Mesenchymal stem cell (in vitro differentiated cells and primary cell): ENCODE results near the gene SMIM45.

ENCODE experiments used
- DNase-seq: peaks from one replicate; pipeline ENCODE4 v3.0.0-alpha.2; 2013
- H2AFZ ChIP-seq: one replicate; pipeline ENCODE4 v1.6.1; 2013; ENCODE audit warnings: low read depth, mild to moderate bottlenecking, control low read depth, inconsistent platforms, low read length, moderate library complexity
- H2AK5ac ChIP-seq: 2 replicates; pipeline ENCODE4 v1.6.1; 2013; ENCODE audit warnings: low read length, moderate library complexity, mild to moderate bottlenecking, inconsistent platforms; ENCODE audit not compliant: severe bottlenecking
- H2BK120ac ChIP-seq: one replicate; pipeline ENCODE4 v1.6.1; 2013; ENCODE audit warnings: low read depth, mild to moderate bottlenecking, inconsistent platforms, low read length, moderate library complexity
- H2BK12ac ChIP-seq, 2 experiments: one replicate each; pipeline ENCODE4 v1.6.1; 2013; ENCODE audit warnings: inconsistent platforms in 2 of 2, low read length in 2 of 2, mild to moderate bottlenecking in 2 of 2, moderate library complexity in 2 of 2, control low read depth in 1 of 2
- H2BK15ac ChIP-seq: one replicate; pipeline ENCODE4 v1.6.1; 2013; ENCODE audit warnings: mild to moderate bottlenecking, low read depth, inconsistent platforms; ENCODE audit not compliant: poor library complexity, severe bottlenecking
- H2BK5ac ChIP-seq: 2 replicates; pipeline ENCODE4 v1.6.1; 2013; ENCODE audit warnings: low read depth, mild to moderate bottlenecking, low read length, control low read depth, inconsistent platforms; ENCODE audit not compliant: poor library complexity, severe bottlenecking
- H3K14ac ChIP-seq, 2 experiments: one replicate each; pipeline ENCODE4 v1.6.1; 2013; ENCODE audit warnings: inconsistent platforms in 2 of 2, low read length in 2 of 2, control low read depth in 1 of 2, mild to moderate bottlenecking in 1 of 2, moderate library complexity in 1 of 2
- H3K18ac ChIP-seq, 2 experiments: one replicate each; pipeline ENCODE4 v1.6.1; 2013; ENCODE audit warnings: inconsistent platforms in 2 of 2, low read length in 2 of 2, control low read depth in 1 of 2, low read depth in 1 of 2, mild to moderate bottlenecking in 1 of 2
- H3K23ac ChIP-seq, 2 experiments: one replicate each; pipeline ENCODE4 v1.6.1; 2013; ENCODE audit warnings: inconsistent platforms in 2 of 2, low read length in 2 of 2, mild to moderate bottlenecking in 2 of 2, moderate library complexity in 2 of 2, control low read depth in 1 of 2
- H3K27ac ChIP-seq: 2 replicates; pipeline ENCODE4 v1.5.1; 2013; ENCODE audit warnings: mild to moderate bottlenecking, moderate library complexity, low read length, control low read depth, inconsistent platforms; ENCODE audit not compliant: poor library complexity, severe bottlenecking
- H3K27me3 ChIP-seq, 2 experiments: 2 replicates each; pipeline versions ENCODE4 v1.6.1 to v1.7.0; 2013; ENCODE audit warnings: low read length in 2 of 2, mild to moderate bottlenecking in 2 of 2, moderate library complexity in 2 of 2, control low read depth in 1 of 2, inconsistent platforms in 1 of 2; ENCODE audit not compliant: control insufficient read depth in 1 of 2, insufficient read depth in 1 of 2
- H3K36me3 ChIP-seq, 2 experiments: 2 replicates each; pipeline versions ENCODE4 v1.6.1 to v1.7.0; 2013; ENCODE audit warnings: low read length in 2 of 2, control low read depth in 1 of 2, inconsistent platforms in 1 of 2, low read depth in 1 of 2, mild to moderate bottlenecking in 1 of 2; ENCODE audit not compliant: insufficient read depth in 2 of 2, control insufficient read depth in 1 of 2
- H3K4ac ChIP-seq, 2 experiments: one replicate each; pipeline ENCODE4 v1.6.1; 2013; ENCODE audit warnings: inconsistent platforms in 2 of 2, low read length in 2 of 2, mild to moderate bottlenecking in 2 of 2, moderate library complexity in 2 of 2, control low read depth in 1 of 2, low read depth in 1 of 2
- H3K4me1 ChIP-seq: 2 replicates; pipeline ENCODE4 v1.6.1; 2013; ENCODE audit warnings: low read depth, low read length, control low read depth; ENCODE audit not compliant: control insufficient read depth, insufficient read depth
- H3K4me2 ChIP-seq: 2 replicates; pipeline ENCODE4 v1.6.1; 2013; ENCODE audit warnings: low read length, mild to moderate bottlenecking, inconsistent platforms; ENCODE audit not compliant: poor library complexity, severe bottlenecking
- H3K4me3 ChIP-seq, 2 experiments: 2 replicates each; pipeline versions ENCODE4 v1.5.1 to v1.7.0; 2013; ENCODE audit warnings: low read length in 2 of 2, mild to moderate bottlenecking in 2 of 2, control low read depth in 1 of 2, low read depth in 1 of 2; ENCODE audit not compliant: insufficient read depth in 1 of 2
- H3K79me1 ChIP-seq: replicated peaks from 2 replicates; pipeline ENCODE4 v1.6.1; 2013; ENCODE audit warnings: mild to moderate bottlenecking, control low read depth, low read length, inconsistent platforms; ENCODE audit not compliant: poor library complexity, severe bottlenecking
- H3K9ac ChIP-seq: 2 replicates; pipeline ENCODE4 v1.7.0; 2013; ENCODE audit warnings: mild to moderate bottlenecking, low read length, moderate library complexity
- H3K9me3 ChIP-seq: 2 replicates; pipeline ENCODE4 v1.7.0; 2013; ENCODE audit warnings: mild to moderate bottlenecking, low read length; ENCODE audit not compliant: control insufficient read depth
- H4K8ac ChIP-seq: one replicate; pipeline ENCODE4 v1.6.1; 2013; ENCODE audit warnings: inconsistent platforms, mild to moderate bottlenecking, low read length, moderate library complexity
- H4K91ac ChIP-seq: one replicate; pipeline ENCODE4 v1.6.1; 2013; ENCODE audit warnings: mild to moderate bottlenecking, low read length, inconsistent platforms
- WGBS: methylation state at CpG from one replicate; pipeline ENCODE4 v1.1.7; 2013; ENCODE audit warnings: mixed read lengths; 5-methylcytosine and 5-hydroxymethylcytosine counted together

The SMIM45 gene

GRCh38 chr22:41908411-41909309 lies 43.3 kb upstream of the SMIM45 start:
- no peak overlapping the region for H3K14ac ChIP-seq
- H3K4me1 ChIP-seq, result peaks cover 32% of the 10 kb centered on the region
- no peak overlapping the region for H4K8ac ChIP-seq
- no peak overlapping the region for H3K4me2 ChIP-seq
- H3K36me3 ChIP-seq, result peaks cover 37 to 45% of the 10 kb centered on the region in 2 experiments
- H2BK5ac ChIP-seq, result no peak overlapping the region
- H3K27ac ChIP-seq, result no peak overlapping the region
- H2AFZ ChIP-seq, result no peak overlapping the region
- H3K9ac ChIP-seq, result no peak overlapping the region
- peaks cover 2% of the 10 kb centered on the region for H3K79me1 ChIP-seq
- no peak overlapping the region for H2BK120ac ChIP-seq
- peak overlapping the region; percentile 9 for H2BK15ac ChIP-seq
- peaks cover 30 to 37% of the 10 kb centered on the region in 2 experiments for H3K27me3 ChIP-seq
- H3K23ac ChIP-seq, result no peak overlapping the region
- no peak for DNase-seq
- H2AK5ac ChIP-seq, result no peak overlapping the region
- no peaks in the 10 kb centered on the region for H3K9me3 ChIP-seq
- no peak overlapping the region for H4K91ac ChIP-seq
- 89% methylated on average over 14 of the region's 14 CpGs for whole genome bisulfite sequencing
- H3K4ac ChIP-seq, result no peak overlapping the region
- H3K18ac ChIP-seq, result no peak overlapping the region
- H3K4me3 ChIP-seq, result no peak overlapping the region
- no peak overlapping the region for H2BK12ac ChIP-seq

DNA sequence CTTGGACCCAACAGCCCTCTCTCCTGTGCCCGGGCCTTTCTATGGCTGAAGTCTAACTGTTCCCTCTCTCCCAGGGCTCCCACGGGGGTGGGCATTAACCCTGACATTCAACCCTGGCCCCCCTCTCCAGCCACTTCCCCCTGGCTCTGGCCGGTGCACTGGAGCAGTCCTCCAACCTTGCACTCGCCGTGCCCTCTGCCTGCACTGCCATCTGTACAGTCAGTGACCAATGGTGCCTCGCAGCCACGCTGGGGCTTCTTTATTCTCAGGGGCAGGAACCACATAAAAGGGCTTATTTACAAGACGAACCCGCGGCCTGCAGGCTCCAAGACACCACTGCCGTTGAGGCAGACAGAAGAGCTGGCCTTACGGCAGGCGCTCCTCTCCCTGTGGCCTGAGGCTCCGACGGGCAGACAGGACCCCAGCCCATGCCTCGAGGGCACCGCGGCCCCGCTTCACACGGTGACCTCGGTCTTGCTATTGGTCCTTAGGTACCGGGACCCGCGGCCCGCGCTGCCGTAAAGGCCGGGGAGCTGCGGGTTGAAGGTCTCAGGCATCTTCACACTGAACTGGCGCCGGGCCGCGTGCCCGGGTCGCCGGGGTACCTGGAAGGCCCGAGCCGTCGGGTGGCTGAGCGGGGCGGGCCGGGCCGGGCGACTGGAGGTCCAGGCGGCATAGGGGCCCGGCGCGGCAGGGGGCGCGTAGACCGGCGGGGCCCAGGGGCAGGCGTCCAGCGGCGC lies 42.5 kb upstream of the SMIM45 start:
- peak overlapping the region; percentile 76 for H3K4me2 ChIP-seq
- H3K23ac ChIP-seq, result no peak overlapping the region
- H2AK5ac ChIP-seq, result no peak overlapping the region
- H4K91ac ChIP-seq, result no peak overlapping the region
- no peak overlapping the region for H3K4me3 ChIP-seq
- peaks cover 29 to 37% of the 10 kb centered on the region in 2 experiments for H3K36me3 ChIP-seq
- H3K18ac ChIP-seq, result no peak overlapping the region
- H3K27ac ChIP-seq, result no peak overlapping the region
- no peak for DNase-seq
- peaks cover 33 to 41% of the 10 kb centered on the region in 2 experiments for H3K27me3 ChIP-seq
- H4K8ac ChIP-seq, result no peak overlapping the region
- H2BK12ac ChIP-seq, result no peak overlapping the region
- no peak overlapping the region for H3K4ac ChIP-seq
- peaks cover 39% of the 10 kb centered on the region for H3K4me1 ChIP-seq
- H2BK120ac ChIP-seq, result no peak overlapping the region
- H2AFZ ChIP-seq, result no peak overlapping the region
- no peaks in the 10 kb centered on the region for H3K9me3 ChIP-seq
- no peak overlapping the region for H3K9ac ChIP-seq
- no peak overlapping the region for H2BK15ac ChIP-seq
- WGBS, result 38% methylated on average over 53 of the region's 55 CpGs
- H3K79me1 ChIP-seq, result peaks cover under 1% of the 10 kb centered on the region
- H2BK5ac ChIP-seq, result no peak overlapping the region
- no peak overlapping the region for H3K14ac ChIP-seq

DNA sequence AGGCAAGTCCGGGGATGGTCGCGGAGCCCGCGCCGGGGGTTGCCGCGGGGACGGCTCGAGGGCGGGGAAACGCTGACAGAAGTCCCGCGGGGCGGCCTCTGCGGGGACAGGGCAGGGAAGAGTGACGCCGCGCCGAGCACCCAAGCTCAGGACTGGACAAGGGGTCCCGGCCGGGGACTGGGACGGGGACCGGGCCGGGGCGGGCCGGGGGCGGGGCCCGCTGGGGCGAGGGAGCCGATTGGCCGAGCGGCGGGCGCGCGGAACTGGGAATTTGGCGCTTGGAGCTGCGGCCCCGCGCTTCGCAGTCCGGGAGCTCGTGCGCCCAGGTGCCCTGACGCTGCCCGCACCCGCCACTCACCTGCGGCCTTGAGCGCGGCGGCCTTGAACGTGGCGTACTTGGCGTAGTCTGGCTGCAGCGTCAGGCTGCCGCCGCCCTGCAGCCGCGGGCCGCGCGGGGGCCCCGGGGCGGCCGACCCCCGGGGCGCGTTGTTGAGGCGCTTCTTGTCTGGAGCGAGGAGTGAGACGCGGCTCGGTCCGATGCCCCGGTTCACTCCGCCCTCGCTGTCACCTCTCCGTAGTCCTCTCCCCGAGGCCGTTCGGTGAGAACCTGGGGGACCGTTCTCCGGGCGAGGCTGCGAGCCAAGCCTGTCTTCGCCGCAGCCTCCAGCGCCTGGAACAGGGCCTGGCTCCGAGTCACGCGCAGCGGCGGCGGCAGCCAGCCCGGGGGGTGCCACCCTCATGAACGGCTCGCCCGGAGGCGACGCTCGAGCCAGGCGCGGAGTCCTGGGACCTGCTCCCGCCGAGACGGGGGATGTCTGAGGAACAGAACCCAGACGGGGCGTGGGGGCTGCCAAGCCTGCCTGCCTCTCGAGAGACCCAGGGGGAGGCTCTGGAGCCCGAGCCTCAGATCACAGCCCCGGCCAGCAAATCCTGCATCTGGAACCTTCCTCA lies 41.6 kb upstream of the SMIM45 start:
- WGBS, result 4% methylated on average over 109 of the region's 112 CpGs
- no peak overlapping the region for H2BK5ac ChIP-seq
- no peak overlapping the region for H2BK12ac ChIP-seq

More for the DNA sequence above, 41.6 kb upstream of the SMIM45 start:
- Histone ChIP-seq H2BK15ac (no peak overlapping the region), H3K79me1 (no peaks in the 10 kb centered on the region), H3K4me1 (peaks cover 46% of the 10 kb centered on the region), H4K8ac (no peak overlapping the region), H3K18ac (no peak overlapping the region), H4K91ac (no peak overlapping the region), H3K27ac (no peak overlapping the region), H3K4ac (no peak overlapping the region), H3K4me3 (peak overlapping the region; percentile 27 to 39), H2AK5ac (no peak overlapping the region), H3K14ac (no peak overlapping the region), H3K23ac (peak overlapping the region in 1 of 2 experiments; percentile 23), H3K27me3 (peaks cover 36 to 47% of the 10 kb centered on the region in 2 experiments), H2AFZ (no peak overlapping the region), H3K4me2 (peak overlapping the region; percentile 76), H3K9me3 (no peaks in the 10 kb centered on the region), H3K9ac (peak overlapping the region; percentile 29), H3K36me3 (peaks cover 21 to 28% of the 10 kb centered on the region in 2 experiments), H2BK120ac (no peak overlapping the region)
- no peak for DNase-seq
